AG09319 (cell line): Measurements from ENCODE around the gene CATSPERZ.

Experiments
- DNase-seq: peaks from one replicate; pipeline ENCODE4 v3.0.0-alpha.2; 2010; ENCODE audit warnings: low read depth; ENCODE audit errors: extremely low read depth
- CTCF ChIP-seq: IDR thresholded peaks from 2 replicates; pipeline ENCODE4 v1.5.1; 2011; ENCODE audit warnings: low read depth, mild to moderate bottlenecking, inconsistent platforms, low read length, moderate library complexity

Gene CATSPERZ

GRCh38 chr11:64352099-64352994, 52.2 kb downstream of the CATSPERZ start:
- DNase-seq = no peak
- no peak for TF ChIP-seq CTCF

GRCh38 chr11:64352995-64353714, 53.0 kb downstream of the CATSPERZ start:
- DNase-seq = no peak
- TF ChIP-seq CTCF = no peak

- no peak for TF ChIP-seq CTCF
- DNase-seq = no peak
Measured at GRCh38 chr11:64353715-64354506, 53.8 kb downstream of the CATSPERZ start.
